ENCODE measurements around the gene EEF1AKMT2. TPM values are rescaled to one million over a fixed set of nuclear protein-coding genes. Genes with fewer than 3 reads are reported as not detected.

EEF1AKMT2 gene
- 10 to 100 TPM; 24.2 to 25.2 TPM for total RNA-seq

GRCh38 chr10:124791547-124792348 lies at the start of gene EEF1AKMT2:
TSS of gene EEF1AKMT2 (minus strand) at chr10:124791887. CDS start at chr10:124791833, 54 bp downstream.

DNA sequence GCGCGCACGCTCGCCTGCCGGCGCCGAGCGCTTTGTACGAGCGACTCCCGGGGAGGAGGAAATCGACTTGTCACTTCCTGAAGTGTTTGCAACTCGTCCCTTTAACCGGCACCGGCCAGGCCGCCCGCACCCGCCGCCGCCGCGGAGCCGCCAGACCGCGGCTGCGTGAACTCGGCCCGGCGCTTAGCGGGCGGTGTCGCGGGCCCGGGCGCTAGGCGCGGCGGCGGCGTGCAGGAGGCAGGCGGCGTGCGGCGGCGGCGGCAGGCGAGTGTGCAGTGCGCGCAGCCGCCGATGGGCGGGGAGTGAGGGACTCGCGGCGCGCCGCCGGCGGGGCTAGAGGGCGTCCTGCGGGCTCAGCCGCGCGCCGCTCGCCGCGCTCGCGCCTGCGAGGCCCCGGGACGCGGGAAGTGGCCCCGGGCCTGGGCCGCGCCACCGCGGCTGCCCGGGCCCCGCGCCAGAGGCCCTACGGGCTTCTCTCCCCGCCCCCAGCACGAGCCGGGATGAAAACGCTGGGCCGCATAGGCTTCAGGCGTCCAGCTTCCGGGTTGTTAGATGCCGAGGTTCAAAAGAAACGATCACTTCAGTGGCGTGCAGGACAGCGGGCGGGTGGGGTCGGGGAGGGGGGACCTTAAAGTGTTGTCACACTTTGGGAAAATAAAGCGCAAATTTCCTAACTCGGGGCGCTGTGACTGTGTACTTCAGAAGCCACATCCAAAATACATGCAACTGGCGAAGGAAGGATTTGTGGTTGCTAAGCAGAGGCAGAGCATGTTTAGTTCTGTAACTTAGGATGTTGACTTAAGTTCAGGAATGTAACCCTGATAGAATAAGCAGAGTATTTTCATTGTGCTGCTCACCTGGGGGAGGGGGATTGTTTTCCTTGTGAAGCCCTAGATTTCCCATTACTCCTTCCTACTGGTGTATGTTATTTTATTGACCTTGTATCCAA lies 47.3 kb downstream of the EEF1AKMT2 start, which contains the start of gene FAM53B:
Gene FAM53B, minus strand, starts transcription at position 277 of the 949 bp plus-strand sequence. CDS start 37,665 bp downstream, outside the sequence.

Other genes with a start within 250 kb of the EEF1AKMT2 start
- 10 to 100 TPM; 26.4 to 28.2 TPM for gene FAM53B, start 47.5 kb downstream of the EEF1AKMT2 start, total RNA-seq
- 10 to 100 TPM; 13.8 to 15.2 TPM for gene ABRAXAS2, start 9.9 kb upstream of the EEF1AKMT2 start, total RNA-seq
- 10 to 100 TPM; 11.0 to 11.3 TPM for gene ZRANB1, start 150.2 kb upstream of the EEF1AKMT2 start, total RNA-seq

All from activated naive CD4-positive, alpha-beta T cell treated with anti-CD3 and anti-CD28 coated beads, Interleukin-2, amount 10 ng/mL, durations not matched to agents 5 hours and 36 hours (primary cell).